IPS DF 19.7 (cell line): ENCODE measurements around the gene SNX1.
"Not testable (repeated sequence)": the region's sequence is repeated elsewhere in the genome, so short reads cannot be mapped to it uniquely, and the experiment has no call there.

ENCODE experiments used
- DNase-seq: peaks from one replicate; pipeline ENCODE4 v3.0.0-alpha.2; 2013; ENCODE audit warnings: low read depth, low spot score

The SNX1 gene

DNA sequence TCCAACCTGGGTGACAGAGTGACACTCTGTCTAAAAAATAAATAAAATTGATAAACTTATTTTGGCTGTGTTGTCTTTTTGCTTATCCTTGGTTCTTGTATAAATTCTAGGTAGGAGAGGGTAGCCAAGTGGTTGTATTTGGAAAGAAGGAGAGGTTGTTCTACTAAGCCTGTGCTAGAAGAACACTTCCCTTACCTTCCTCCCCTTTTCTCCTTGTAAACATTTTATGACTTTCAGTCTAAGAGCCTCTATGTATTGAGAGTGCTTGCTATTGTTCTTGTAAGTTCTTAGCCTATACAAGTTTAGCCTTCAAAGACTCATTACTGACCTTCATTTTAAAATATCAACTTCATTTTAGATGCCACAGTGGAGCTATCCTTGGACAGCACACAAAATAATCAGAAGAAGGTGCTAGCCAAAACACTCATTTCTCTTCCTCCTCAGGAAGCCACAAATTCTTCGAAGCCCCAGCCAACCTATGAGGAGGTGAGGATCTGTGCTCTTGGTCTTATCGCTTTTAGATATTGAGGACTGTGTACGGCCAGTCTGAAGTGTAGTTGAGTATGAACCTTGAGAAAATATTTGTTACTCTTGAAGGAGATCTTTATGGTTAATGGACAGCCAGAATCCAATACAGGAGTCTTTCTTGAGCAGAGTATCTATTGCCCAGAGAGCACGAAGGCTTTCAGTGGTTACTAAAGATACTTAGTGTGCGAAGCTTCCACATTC, 22.1 kb downstream of the SNX1 start:
- no peak for DNase-seq

DNA sequence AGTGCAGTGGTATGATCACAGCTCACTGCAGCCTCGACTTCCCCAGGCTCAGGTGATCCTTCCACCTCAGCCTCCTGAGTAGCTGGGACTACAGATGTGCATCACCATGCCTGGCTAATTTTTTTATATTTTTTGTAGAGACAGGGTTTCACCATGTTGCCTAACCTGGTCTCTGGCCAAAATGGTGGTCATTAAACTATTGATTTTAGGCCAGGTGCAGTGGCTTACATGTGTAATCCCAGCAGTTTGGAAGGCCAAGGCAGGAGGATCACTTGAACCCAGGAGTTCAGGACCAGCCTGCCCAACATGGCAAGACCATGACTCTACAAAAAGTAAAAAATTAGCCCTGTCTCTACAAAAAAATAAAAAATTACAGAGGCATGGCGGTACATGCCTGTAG, 24.5 kb downstream of the SNX1 start:
- DNase-seq: not testable (repeated sequence)

DNA sequence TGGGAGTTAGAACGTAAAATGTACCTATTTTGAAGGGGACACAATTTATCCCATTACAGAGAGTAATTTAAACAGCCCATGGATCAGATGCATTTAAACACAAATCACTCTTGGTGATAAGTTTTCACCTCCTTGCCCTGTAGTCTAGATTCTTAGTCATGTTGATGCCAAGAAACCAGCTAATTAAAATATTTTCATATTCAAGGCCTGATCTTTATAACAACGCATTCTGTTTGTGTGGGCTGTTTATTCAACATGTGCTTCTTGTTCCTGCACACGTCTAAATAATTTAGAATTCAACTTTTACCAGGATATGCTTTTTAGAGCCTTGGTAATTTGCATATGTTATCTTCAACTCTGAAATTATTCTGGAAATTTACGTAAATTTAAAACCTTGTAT, 25.8 kb downstream of the SNX1 start:
- no peak for DNase-seq

DNA sequence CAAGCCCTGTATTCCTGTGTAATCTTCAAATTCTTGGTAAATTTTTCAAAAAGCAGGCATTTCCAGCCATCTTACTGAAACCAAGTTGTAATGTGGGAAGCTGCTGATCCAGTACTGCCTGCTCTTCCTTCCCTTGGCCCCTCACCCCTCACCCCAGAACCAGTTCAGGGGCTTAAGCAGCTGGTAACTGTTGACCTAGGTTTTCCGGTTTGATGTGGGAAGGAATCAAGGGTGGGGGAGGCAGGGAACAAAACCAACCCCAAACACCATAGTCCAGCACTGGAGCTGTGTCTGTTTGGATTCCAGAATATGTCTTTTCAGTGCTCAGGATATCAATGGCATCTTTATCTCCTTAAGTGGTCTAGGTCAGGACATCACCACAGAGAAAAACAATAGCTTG, 26.7 kb downstream of the SNX1 start:
- DNase-seq: no peak

DNA sequence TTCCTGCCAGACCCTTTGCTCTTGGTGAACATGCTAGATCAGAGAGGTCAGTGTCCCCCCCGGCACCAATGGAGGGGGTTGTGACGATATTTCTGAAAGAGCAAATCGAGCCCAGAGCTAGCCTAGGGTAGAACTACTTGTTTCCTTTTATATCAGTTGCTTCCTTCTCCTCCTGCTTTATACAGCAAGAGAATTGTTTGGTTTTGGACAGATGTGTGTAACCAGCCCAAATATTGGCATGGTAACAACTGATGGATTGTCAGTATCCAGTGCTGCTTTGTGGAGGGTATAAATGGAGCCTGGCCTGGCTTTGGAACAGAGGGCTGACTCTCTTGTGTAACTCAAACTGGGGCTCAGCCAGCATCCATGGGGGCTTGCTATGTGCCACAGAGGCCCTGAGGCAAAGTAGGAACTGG, 27.2 kb downstream of the SNX1 start:
- no peak for DNase-seq

DNA sequence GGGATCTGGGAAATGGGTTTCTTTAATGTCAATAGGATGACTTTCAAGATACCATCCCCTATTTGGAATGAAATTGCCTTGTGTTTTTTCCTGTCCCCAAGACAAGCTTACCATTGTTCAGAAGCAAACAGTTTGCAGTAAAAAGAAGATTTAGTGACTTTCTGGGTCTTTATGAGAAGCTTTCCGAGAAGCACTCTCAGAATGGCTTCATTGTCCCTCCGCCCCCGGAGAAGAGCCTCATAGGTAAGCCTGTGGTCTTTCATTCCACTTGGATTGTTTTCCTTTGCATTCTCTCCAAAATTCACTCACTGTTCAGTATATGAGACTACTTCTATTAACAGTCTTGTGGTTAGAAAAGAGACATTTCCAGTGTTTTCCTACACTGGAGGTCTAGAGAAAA, 30.2 kb downstream of the SNX1 start:
- no peak for DNase-seq

DNA sequence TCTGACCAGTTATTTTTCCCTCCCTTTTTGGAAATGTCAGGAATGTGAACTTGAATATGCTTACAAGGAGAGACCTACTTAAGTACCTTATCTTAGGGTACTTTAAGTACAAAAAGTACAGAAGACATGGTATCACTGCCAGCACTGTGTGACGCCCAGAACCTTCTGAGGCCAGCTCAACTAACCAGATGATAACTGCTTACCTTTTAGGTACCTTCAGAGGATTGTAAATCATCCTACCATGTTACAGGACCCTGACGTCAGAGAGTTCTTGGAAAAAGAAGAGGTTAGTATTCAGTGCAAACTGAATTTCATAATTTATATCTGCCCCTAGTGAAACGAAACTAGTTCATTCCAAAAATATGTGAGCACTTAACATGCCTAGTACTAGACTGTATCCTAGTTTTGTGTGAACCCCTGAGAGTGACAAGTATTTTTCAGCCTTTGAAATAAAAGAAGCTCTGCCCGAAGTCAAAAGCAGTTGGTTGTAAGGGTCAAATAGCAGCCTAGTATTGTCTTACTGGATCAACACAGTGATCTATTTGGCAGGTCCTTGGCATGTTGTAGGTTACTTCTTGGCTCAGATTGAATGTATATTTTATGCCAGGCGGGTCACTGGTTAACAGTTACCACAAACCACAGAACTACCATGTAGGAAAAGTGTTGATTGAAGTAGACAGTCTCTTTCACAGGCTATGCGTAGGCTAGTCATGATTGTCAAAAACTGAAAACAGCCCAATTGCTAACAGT, 31.9 kb downstream of the SNX1 start:
- no peak for DNase-seq

DNA sequence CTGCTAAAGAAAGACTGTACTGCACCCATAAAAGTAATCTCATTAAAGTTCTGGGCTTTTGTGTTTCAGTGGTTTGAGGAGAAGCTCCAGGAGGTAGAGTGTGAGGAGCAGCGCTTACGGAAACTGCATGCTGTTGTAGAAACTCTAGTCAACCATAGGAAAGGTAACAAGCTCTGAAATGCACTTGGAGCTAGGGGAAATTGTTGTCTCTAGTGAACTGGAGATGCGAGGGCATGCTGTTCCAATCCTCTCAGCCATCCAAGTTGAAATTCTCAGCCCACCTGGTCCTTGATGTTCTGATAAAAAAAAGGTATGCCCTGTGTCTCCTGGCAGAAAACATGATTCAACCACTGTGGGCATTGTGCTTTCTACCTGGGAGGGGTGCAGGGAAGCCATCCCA, 34.4 kb downstream of the SNX1 start:
- DNase-seq: no peak

DNA sequence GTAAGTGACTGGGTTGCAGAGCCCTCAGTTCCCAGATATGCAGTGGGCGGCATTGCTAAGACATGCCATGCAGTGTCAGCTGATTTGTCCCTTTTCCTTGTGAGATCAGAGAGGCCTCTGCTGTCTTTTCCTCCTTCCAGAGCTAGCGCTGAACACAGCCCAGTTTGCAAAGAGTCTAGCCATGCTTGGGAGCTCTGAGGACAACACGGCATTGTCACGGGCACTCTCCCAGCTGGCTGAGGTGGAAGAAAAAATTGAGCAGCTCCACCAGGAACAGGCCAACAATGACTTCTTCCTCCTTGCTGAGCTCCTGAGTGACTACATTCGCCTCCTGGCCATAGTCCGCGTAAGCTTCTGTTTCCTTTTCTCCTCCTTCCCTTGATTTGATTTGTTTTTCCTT, 35.8 kb downstream of the SNX1 start:
- no peak for DNase-seq

DNA sequence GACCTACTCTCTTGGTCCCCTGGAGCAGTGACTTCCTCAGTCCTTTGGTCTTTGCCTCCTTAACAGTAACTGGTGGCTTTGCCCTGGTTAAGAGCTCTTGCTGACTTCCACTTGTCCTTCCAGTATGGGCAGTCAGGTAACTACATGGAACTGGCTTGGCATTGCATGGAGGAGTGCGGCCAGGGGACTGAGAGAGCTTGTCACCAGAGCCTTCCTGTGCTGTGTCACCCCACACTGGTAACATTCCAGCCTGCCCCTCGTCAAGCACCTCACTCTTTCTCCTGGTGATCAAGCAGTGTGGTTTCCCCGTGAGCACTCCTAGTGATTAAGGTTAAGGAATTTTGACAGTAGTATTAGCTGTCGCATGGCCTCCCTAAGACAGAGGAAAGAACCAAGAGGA, 36.4 kb downstream of the SNX1 start:
- DNase-seq: no peak

DNA sequence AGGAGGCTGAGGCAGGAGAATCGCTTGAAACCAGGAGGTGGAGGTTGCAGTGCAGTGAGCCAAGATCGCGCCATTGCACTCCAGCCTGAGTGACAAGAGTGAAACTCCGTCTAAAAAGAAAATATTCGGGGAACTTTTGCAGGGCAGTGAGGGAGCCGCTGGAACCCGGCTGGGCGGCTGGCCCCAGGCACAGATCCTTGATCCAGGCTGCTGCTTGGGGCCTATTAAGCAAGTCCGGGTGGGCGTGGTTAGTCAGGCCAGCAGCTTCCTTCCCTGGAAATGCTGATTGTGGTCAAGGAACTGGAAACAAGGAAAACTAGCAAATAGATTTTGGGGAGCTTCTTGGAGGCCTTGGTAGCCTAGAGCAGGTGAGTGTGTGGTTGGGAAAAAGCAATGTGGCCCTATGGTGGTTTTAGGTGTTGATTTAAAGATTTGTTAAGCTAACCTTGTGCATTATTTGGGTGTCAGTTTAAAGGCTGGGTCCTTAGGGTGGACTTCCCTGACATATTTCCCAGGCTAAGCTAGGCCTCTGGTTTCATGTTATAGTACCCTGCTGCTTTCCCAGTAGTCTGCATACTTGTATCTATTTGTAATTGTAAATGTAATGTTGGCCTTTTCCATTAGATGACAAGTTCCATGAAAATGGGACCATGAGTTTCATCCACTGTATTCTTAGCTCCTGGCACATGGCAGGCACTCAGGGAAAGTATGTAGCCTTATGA, 38.0 kb downstream of the SNX1 start:
- DNase-seq: no peak

DNA sequence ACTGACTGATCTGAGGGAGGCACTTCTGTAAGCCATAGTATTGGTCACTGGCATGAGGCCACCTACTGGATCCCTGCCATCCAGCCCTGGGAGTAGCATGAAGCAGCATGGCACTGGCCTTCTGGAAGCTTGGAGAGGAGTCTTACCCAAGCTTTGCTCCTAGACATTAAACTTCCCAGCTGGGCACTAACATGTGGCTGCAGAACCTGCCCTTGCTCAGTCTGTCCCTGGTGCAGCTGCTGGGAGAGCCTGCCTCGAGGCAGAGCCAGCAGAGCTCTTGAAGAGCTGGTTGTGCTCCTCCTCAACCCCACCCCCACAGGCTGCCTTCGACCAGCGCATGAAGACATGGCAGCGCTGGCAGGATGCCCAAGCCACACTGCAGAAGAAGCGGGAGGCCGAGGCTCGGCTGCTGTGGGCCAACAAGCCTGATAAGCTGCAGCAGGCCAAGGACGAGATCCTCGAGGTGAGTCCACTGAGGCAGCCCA, 38.6 kb downstream of the SNX1 start:
- no peak for DNase-seq

DNA sequence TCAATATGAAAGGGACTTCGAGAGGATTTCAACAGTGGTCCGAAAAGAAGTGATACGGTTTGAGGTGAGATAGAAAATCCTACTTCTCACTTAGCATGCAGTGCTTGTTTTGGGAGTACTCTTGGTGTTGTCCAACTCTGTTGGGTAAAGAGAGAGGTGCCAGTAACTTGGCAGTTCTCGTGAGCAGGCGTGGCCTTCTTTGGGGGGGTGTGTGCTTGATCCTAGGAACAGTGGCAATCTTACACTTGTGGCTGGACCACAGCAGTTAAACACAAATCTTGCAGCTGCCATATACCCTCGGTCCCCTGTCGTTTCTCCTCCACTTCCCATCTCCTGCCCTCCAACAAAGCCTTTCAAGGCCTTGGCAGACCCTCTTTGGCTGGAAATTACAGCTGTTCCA, 40.6 kb downstream of the SNX1 start:
- DNase-seq: no peak

DNA sequence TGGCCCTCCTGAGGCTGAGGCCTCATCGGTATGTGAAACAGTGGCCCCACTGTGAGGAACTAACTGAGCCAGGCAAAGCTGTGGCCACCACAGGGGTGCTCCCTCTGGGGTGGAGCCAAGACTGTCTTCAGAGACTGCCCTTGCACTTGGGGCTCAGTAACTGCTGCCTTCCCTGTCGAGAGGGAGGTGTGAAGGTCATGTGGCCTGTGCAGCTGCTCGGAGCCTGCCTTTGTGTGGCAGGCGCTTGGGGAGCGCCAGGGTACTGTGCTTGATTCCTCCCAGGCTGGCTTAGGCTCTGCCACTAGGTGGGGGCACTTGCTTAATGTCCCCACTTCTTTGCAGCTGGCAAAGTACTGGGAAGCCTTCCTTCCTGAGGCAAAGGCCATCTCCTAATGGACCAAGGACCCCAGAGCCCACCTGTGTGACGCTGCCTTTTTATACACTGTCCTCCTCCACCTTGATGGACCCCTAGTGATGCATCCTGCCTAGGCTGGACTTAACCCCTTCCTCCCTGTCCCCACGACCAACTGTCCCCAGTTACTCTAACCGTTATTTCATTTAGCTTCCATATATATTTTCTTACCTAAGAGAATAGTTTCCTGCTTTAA, 41.5 kb downstream of the SNX1 start:
- no peak for DNase-seq

DNA sequence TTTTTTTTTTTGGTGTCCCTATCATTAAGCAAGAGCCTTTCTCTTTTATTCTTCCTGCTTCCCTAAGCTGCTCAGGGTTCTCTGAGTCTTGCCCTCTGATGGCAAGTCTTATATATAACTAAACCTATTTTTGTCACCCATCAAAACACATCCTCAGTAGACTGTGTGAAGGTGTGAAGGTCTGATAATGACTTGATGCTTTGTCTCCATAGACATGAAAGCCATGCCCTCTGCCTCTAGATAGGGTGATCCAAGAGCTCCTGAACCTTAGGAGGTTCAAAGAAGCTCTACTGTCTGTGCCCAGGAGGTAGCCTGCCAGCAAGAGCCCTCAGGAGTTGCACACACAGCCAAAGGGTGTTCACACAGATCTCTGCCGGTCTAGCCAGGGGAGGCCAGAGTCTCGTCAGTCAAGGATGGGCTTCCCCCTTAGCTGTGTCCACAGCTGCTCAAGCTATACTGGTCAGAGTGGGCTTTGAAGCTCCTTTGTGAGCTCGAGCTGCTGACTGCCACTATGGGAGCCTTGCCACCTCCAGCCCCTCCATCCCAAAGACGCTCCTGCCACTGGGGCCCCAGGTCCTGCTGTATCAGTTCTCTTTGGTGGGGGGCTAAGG, 42.7 kb downstream of the SNX1 start:
- DNase-seq: no peak

DNA sequence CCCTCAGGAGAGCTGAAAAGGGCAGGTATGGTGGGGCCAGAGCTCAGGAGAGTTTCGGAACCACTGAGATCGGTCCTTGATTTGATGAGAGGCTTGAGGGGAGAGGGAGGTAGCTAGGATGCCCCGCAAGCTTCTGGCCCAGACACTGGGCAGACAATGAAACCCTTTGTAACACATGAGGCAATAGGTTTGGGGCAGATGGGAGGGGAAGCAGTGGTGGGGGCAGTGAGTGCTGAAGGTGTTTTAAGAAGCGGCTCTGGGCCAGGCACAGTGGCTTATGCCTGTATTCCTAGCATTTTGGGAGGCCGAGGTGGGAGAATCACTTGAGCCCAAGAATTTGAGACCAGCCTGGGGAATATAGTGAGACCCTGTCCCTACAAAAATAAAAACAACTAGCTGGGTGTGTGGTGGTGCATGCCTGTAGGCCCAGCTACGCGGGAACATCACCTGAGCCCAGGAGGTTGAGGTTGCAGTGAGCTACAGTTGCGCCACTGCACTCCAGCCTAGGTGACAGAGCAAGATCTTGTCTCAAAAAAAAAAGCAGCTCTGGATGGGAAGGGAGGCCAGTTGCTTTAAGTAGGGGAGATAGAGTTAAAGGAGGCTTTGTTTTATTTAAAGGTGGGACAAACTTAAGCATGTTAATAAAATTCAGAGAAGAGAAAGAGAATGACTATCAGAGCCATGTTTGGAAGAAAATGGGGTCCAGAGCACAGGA, 46.2 kb downstream of the SNX1 start:
- DNase-seq: no peak

DNA sequence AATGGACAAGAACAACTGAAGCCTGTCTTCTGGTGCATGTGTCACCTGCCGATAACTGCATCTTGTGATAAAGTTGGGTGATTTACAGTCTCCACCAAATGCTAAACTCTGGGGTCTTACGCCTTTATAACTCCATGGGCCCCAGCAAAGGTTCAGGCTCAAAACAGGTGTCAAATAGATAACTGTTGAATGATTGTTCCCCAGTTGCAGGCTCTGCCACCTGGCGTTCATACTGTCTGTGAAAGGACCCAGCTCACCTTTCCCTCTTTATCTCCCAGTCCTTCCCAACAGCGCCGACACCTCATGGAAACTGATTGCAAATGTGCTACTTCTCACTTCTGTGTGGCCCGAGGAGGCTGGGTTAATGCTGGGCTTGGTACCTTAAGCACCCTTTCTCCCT, 47.5 kb downstream of the SNX1 start:
- no peak for DNase-seq

DNA sequence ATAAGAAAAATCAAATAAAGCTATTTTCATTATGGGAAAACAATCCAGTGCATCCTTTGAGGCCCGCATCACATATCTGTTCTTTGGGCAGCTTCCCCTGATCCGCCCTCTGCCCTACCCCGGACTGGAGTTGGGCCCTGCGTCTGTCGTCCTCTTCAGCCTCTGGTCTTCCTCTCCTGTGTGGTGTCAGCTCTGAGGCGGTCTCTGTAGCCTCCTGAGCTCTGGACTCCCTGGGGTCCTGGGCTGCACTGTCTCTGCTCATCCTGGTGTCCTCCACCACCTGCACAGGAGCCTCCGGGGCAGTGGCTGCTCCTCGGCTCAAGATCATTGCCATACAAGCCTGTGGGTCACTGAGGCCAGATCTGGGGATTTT, 48.4 kb downstream of the SNX1 start:
- DNase-seq: no peak

DNA sequence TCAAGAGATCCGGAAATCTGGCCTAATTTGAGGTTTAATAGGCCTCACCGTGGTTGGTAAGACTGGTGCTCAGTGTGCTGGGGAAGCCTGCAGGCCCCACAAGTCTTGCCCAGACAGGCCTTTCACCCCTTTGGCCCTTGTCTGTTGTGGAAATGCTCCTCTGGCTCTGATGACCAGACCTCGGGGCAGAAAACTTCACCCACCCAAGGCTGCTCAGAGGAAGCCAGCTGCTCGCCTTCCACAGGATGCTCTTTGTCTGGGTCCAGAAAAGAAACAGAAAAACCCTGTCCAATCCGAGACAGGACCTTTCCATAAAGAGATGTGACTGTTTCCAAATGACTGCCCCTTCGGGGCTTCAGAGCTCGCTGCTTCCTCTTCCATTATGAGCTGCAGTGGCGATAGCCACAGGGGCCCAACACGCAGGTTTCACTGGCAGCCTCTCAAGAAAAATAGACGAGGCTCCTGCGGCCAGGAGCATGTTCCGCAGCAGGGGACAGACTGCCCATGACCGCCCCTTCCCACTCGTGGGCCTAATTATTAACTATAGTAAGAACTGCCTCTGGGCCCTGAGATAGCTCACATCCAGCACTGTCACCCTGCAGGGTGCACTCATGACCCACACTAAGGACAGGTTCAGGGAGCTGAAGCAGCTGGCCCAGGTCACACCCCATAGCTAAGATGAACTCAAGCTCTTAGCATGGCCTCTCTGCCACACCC, 48.9 kb downstream of the SNX1 start:
- no peak for DNase-seq

DNA sequence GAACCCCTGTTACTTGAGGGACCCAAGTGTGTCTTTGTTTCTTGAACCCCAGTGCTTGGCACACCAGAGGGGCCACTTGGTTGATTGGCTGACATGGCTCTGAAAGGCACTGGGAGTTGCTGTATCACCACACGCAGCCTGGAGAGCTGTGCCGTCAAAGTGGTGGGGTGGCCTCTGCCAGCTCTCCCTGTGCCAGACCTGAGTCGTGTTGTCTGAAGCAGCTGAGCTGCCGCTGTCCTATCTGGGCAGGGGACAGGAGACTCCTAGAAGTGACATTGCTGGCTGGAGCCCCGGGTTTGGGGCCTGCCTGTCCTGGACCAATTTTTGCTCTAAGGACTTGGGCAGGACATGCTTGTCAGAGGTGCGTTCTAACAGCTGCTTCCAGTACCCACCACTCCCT, 50.3 kb downstream of the SNX1 start:
- no peak for DNase-seq

DNA sequence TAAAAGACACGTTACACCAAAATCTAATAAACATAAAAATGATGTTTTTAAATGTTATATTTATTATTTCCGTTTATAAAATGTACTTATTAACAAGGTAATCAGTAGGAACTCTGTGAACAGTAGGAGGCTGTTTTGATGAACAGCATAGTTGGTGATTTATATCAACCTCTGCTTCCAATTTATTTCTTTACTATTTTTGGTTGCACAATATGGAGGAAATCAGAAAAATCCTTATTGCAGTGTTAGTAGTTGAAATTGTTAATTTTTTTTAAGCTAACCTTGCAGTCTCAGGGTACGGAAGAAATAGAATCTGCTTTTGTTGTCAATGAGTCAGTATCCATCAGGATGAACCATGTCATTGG, 50.7 kb downstream of the SNX1 start:
- no peak for DNase-seq
